Cortex of kidney (tissue), 1 donor: Measurements from ENCODE around the gene LYPLA2.
"Not testable (repeated sequence)": the region's sequence is repeated elsewhere in the genome, so short reads cannot be mapped to it uniquely, and the experiment has no call there.

ENCODE experiments used
- DNase-seq: peaks from one replicate; lab custom pipeline; 2025; lab: John Stamatoyannopoulos, UW

Gene LYPLA2

GRCh38 chr1:23779826-23780371 is 11.0 kb upstream of the LYPLA2 start:
- DNase-seq = no peak

DNA sequence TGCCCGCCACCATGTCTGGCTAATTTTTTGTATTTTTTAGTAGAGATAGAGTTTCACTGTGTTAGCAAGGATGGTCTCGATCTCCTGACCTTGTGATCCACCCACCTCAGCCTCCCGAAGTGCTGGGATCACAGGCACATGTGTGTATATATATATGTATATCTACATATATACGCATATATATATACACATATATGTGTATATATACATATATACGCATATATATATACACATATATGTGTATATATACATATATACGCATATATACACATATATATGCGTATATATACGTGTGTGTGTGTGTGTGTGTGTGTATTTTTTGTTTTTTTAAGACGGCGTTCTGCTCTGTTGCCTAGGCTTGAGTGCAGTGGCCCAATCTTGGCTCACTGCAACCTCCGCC is 7.8 kb upstream of the LYPLA2 start:
- not testable (repeated sequence) for DNase-seq

- DNase-seq = no peak
These were observed 6.1 kb upstream of the LYPLA2 start for GRCh38 chr1:23784846-23785245.

DNA sequence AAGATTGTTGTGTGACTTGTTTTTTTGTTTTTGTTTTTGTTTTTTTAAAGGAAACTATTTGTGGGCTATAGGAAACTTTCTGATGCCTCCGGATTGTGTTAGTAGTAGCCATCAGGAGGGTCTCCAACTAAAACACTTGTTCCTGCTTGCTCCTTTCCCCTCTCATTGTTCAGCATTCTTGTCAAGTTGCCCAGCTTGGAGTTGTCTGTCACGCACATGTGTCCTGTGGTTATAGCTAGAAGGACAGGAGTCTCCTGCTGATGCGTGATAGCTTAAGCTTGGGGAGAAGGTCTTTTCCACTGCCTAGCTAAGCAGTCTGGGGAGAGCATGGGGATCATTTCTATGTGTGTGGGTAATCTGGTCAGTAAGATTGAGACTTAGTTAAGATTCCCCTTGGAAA is 3.2 kb upstream of the LYPLA2 start:
- DNase-seq = no peak

GRCh38 chr1:23788695-23789094 is 2.2 kb upstream of the LYPLA2 start:
- no peak for DNase-seq

DNA sequence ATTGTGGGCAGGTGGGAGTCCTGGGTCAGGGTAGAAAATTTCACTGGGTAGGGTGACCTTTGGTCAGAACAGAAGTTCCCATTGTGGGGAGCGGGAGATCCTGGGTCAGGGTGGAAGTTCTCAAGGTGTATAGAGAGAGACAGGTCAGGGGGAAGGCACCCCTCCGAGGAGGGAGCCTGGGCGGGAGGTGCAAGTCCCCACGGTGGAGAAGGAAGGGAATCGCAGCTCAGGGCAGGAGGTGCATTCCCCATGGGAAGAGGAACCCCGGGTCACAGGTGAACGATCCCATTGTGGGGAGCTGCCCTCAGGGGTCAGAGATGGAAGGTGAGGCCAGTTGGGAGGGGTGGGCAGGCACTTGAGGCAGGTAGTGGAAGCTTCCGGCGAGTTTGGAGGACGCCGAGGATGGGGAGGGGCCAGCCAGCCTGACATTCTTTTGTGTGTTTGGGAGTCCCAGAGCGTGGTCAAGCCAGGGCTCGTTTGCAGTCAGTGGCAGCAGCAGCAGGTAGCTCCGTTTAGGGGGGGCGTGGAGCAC is 637 bp downstream of the LYPLA2 start:
- DNase-seq = no peak

DNA sequence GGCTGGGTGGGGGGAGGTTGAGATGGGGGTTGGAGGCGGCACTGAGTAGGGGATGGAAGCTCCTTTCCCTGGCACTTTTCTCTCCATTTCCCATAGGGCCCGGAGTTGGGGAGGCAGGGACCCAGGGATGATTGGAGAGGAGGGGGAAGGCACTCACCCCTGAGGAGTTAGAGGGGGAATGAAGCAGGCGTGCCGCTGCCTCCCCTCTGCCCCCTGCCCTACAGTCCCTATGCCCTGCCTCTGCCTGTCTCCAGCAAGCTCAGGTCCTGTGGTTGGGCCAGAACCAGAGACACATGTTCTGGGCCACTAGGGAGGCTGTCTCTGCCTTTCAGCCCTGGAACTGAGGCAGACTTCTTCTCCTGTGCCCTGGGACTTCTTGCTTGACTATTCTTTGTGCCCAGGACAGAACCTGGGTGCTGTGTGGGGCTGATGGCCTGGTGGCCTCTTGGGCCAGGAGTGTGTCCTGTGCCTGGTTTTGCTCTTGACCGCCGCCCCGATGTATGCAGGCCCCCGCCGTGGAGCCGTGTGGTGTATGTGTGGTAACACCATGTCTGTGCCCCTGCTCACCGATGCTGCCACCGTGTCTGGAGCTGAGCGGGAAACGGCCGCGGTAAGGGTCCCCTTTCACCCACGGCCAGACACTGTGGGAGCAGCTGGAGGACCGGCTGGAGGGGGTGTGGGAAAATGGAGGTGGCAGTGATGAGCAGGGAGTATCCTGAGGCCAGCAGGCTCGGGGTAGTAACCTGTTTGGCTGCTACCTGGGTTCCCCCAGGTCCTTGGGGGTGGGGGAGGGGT is 1.4 kb downstream of the LYPLA2 start:
- DNase-seq = no peak

GRCh38 chr1:23793018-23793781 is 2.3 kb downstream of the LYPLA2 start:
- DNase-seq = no peak

- no peak for DNase-seq
These were observed 3.2 kb downstream of the LYPLA2 start for GRCh38 chr1:23793861-23794731.

- DNase-seq = not testable (repeated sequence)
These were observed 3.8 kb downstream of the LYPLA2 start for GRCh38 chr1:23794732-23795182.

GRCh38 chr1:23795676-23796465 is 4.9 kb downstream of the LYPLA2 start:
- no peak for DNase-seq

- DNase-seq = no peak
These were observed 5.7 kb downstream of the LYPLA2 start for GRCh38 chr1:23796466-23797271.

DNA sequence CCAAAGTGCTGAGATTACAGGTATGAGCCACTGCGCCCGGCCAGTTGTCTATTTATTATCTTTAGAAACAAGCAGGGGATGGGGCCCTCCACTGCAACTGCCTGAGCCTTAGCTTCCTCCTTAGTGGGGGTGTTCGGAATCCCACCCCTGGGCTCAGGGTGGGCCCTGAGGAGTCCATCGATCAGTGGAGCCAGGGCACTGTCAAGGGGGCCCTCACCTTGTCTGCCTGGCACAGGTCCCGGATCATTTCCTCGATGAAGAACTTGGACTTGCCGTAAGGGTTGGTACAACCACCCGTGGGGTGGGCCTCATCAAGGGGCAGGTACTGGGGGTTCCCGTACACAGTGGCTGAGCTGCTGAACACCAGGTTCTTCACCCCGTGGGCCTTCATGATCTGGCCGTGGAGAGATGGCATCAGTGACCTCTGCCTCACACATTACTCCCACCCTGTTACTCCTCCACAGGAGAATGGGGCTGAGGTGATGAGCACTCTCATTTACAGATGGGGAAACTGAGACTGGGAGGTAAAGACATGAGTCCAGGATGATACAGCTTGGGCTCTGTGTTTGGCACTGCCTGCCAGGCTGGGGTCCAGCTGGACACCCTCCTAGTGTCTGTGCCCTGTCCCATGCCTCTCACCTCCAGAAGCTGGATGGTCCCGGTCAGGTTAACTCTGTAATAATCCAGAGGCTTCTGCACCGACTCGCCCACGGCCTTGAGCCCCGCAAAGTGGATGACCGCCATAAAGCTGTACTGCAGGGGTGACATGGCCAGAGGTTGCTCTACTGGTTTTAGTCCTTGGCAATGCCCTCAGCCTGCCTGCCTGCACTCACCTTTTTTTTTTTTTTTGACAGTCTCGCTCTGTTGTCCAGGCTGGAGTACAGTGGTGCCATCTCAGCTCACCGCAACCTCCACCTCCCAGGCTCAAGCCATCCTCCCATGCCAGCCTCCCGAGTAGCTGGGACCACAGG is 6.8 kb downstream of the LYPLA2 start:
- no peak for DNase-seq

- no peak for DNase-seq
These were observed 7.8 kb downstream of the LYPLA2 start for GRCh38 chr1:23798662-23799142.

DNA sequence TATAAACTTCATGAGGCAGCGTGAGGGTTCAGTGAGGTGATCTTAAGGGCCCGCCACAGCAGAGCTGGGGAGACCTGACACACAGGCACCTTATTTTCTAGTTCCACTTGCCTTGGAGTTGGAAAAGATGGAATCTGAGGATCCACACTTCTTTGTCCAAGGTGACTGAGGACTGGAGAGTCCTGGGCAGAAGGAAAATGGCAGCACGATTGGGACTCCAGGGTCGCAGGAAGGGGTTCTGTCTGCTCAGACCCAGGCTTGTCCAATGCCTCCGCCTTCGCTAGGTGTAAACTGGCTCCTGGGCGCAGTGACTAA is 8.3 kb downstream of the LYPLA2 start:
- DNase-seq = no peak

DNA sequence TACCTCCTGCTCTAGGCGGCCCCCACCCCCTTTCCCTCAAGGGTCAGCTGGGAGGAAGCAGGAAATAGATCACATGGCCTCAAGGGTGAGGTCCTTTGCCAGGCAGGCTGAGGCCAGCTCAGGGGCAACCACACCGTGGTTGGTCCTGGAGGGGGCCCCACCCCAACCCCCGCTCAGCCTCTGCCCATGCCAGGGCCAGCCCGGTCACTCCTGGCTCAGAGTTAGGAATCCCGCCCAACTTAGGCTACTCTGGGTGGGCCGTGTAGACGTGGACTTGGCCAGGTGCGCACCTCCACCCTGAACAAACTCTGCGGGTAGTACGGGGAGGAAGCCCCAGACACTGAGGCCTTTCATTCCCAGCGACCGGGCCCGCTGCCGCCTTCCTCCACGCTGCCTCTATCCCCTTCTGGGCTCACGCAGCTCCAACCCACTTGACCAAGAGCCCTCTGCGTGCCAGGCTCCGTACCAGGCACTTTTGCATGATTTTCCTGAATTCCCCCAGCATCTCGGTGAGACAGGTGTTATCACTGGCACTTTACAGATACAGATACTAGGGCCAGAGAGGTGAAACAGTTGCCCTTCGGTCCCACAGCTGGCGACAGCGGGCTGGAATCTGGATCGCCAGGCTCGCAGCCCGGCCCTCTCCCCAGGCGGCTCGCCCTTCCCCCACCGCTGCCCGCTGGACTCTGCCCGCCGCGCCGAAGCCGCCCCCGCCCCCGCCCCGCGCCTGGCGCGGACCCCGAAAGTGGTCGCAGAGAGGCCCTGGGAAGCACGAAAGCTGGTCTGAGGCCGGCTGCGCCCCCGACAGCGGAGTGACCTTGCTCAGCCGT is 8.8 kb downstream of the LYPLA2 start:
- no peak for DNase-seq

GRCh38 chr1:23800400-23801337 is 9.7 kb downstream of the LYPLA2 start, which contains the start of gene GALE:
TSS of gene GALE (minus strand) at chr1:23800754. CDS start at chr1:23799007, 1,747 bp downstream.
- peak; percentile 49 for DNase-seq
